Neural cell (in vitro differentiated cells): Measurements from ENCODE around the gene PRKCA. TPM values are rescaled to one million over a fixed set of nuclear protein-coding genes. Genes with fewer than 3 reads are reported as not detected.

Experiments
- H2AFZ ChIP-seq: fragments of 200-600, 300-800 bp; sonication (generic), shearing (Covaris generic); 2 replicates; pipeline ENCODE4 v1.6.0; 2014; ENCODE audit warnings: low read depth, mild to moderate bottlenecking, antibody characterized with exemption, low read length, moderate library complexity
- H3F3A ChIP-seq: fragments of 200-600 bp; shearing (Covaris generic); 2 replicates; pipeline ENCODE4 v1.6.1; 2016; ENCODE audit warnings: mild to moderate bottlenecking, moderate library complexity, mixed read lengths, antibody characterized with exemption, low read length; ENCODE audit not compliant: insufficient read depth, poor library complexity, severe bottlenecking
- H3K27ac ChIP-seq: fragments of 200-600, 300-800 bp; sonication (generic), shearing (Covaris generic); 2 replicates; pipeline ENCODE4 v1.5.1; 2014; ENCODE audit warnings: mild to moderate bottlenecking, low read length, moderate library complexity
- H3K27me3 ChIP-seq: fragments of 300-800, 200-600 bp; sonication (generic), shearing (Covaris generic); 2 replicates; pipeline ENCODE4 v1.6.0; 2014; ENCODE audit warnings: mild to moderate bottlenecking, low read depth, low read length, moderate library complexity; ENCODE audit not compliant: insufficient read depth
- H3K36me3 ChIP-seq: fragments of 300-800, 200-600 bp; sonication (generic), shearing (Covaris generic); 2 replicates; pipeline ENCODE4 v1.5.1; 2014; ENCODE audit warnings: mild to moderate bottlenecking, antibody characterized with exemption, low read length, moderate library complexity; ENCODE audit not compliant: insufficient read depth
- H3K4me2 ChIP-seq: fragments of 300-800, 200-600 bp; sonication (generic), shearing (Covaris generic); 2 replicates; pipeline ENCODE4 v1.6.0; 2014; ENCODE audit warnings: mild to moderate bottlenecking, low read length
- H3K4me3 ChIP-seq: fragments of 300-800, 200-600 bp; sonication (generic), shearing (Covaris generic); 2 replicates; pipeline ENCODE4 v1.5.1; 2014; ENCODE audit warnings: mild to moderate bottlenecking, low read length, moderate library complexity
- H3K79me2 ChIP-seq: fragments of 200-600 bp; shearing (Covaris generic); replicated peaks from 2 replicates; pipeline ENCODE4 v1.6.0; 2014; ENCODE audit warnings: mild to moderate bottlenecking, low read length, moderate library complexity; ENCODE audit not compliant: insufficient read depth
- H3K9ac ChIP-seq: fragments of 300-800, 200-600 bp; sonication (generic), shearing (Covaris generic); 2 replicates; pipeline ENCODE4 v1.6.1; 2016; ENCODE audit warnings: mild to moderate bottlenecking, low read length, mixed read lengths
- H3K9me2 ChIP-seq: fragments of 200-600 bp; shearing (Covaris generic); 2 replicates; pipeline ENCODE4 v1.6.1; 2016; ENCODE audit warnings: mild to moderate bottlenecking, low read length, mixed read lengths; ENCODE audit not compliant: insufficient read depth
- H3K9me3 ChIP-seq: fragments of 200-600, 300-800 bp; sonication (generic), shearing (Covaris generic); 2 replicates; pipeline ENCODE4 v1.6.1; 2016; ENCODE audit warnings: mild to moderate bottlenecking, mixed run types, low read length, moderate library complexity, mixed read lengths
- H4K20me1 ChIP-seq: fragments of 200-600 bp; shearing (Covaris generic); 2 replicates; pipeline ENCODE4 v1.6.1; 2016; ENCODE audit warnings: mild to moderate bottlenecking, mixed run types; ENCODE audit not compliant: insufficient read depth
- EP300 ChIP-seq: fragments of 450-650 bp; conservative IDR thresholded peaks from 2 replicates; pipeline ENCODE4 v1.6.1; 2014; ENCODE audit warnings: antibody characterized with exemption, mild to moderate bottlenecking, moderate library complexity; ENCODE audit not compliant: poor library complexity, severe bottlenecking
- EZH2 ChIP-seq: fragments of 200-600, 300-800 bp; shearing (Covaris generic), sonication (generic); IDR thresholded peaks from 2 replicates; pipeline ENCODE4 v1.6.1; 2014; ENCODE audit warnings: antibody characterized with exemption, low read length, borderline replicate concordance, mild to moderate bottlenecking; ENCODE audit not compliant: insufficient read depth, poor library complexity, severe bottlenecking
- MXI1 ChIP-seq: fragments of 450-650 bp; conservative IDR thresholded peaks from 2 replicates; pipeline ENCODE4 v1.6.1; 2014; ENCODE audit warnings: antibody characterized with exemption, mild to moderate bottlenecking; ENCODE audit not compliant: poor library complexity, severe bottlenecking
- POLR2AphosphoS5 ChIP-seq: IDR thresholded peaks from 2 replicates; pipeline ENCODE4 v1.6.1; 2012
- RAD21 ChIP-seq: fragments of 450-650 bp; conservative IDR thresholded peaks from 2 replicates; pipeline ENCODE4 v1.6.1; 2014; ENCODE audit warnings: antibody characterized with exemption, mild to moderate bottlenecking, moderate library complexity
- SMC3 ChIP-seq: fragments of 450-650 bp; conservative IDR thresholded peaks from 2 replicates; pipeline ENCODE4 v1.6.1; 2014; ENCODE audit warnings: antibody characterized with exemption, mild to moderate bottlenecking, moderate library complexity; ENCODE audit not compliant: poor library complexity
- TAF1 ChIP-seq: IDR thresholded peaks from 2 replicates; pipeline ENCODE4 v1.6.1; 2012; ENCODE audit warnings: low read depth
- polyA plus RNA-seq: library from polyadenylated mRNA; depleted of rRNA; stranded (reverse); fragments of >200 nt; gene quantifications from 2 replicates; pipeline ENCODE4 v1.2.3, GENCODE V29; 2014
- TF ChIP-seq, protein P1 (sequence below): IDR thresholded peaks from 2 replicates; pipeline ENCODE4 v1.6.1; 2012; ENCODE audit warnings: borderline replicate concordance
- TF ChIP-seq, protein P2 (sequence below): fragments of 450-650 bp; IDR thresholded peaks from 2 replicates; pipeline ENCODE4 v1.5.1; 2014; ENCODE audit warnings: antibody characterized with exemption, mild to moderate bottlenecking, moderate library complexity; ENCODE audit not compliant: poor library complexity, severe bottlenecking

Gene PRKCA
- polyA plus RNA-seq, 1 donor from 2014 or later, result 5.9 TPM

DNA sequence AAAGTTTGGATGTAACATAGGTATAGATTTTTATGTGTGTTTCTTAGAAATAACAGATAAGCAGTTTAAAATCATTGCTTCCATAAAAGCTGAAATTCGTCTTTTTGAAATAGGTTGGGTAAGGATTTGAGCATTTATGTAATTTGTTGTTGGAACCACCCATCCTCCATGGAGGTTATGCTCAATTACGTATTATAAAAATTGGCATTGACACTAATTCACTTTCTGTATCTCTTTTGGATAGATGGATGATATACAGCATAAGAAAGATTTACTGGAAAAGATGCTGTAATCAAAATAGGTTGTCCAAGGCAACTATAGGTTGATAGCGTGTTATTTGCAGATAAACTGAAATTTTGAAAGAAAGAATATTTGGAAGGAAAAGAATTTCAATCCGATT lies 105.5 kb downstream of the PRKCA start:
- TF ChIP-seq EP300 (no peak), MXI1 (no peak), RAD21 (no peak), SMC3 (no peak), TAF1 (no peak), POLR2AphosphoS5 (no peak), EZH2 (no peak)
- TF ChIP-seq, protein P1, sequence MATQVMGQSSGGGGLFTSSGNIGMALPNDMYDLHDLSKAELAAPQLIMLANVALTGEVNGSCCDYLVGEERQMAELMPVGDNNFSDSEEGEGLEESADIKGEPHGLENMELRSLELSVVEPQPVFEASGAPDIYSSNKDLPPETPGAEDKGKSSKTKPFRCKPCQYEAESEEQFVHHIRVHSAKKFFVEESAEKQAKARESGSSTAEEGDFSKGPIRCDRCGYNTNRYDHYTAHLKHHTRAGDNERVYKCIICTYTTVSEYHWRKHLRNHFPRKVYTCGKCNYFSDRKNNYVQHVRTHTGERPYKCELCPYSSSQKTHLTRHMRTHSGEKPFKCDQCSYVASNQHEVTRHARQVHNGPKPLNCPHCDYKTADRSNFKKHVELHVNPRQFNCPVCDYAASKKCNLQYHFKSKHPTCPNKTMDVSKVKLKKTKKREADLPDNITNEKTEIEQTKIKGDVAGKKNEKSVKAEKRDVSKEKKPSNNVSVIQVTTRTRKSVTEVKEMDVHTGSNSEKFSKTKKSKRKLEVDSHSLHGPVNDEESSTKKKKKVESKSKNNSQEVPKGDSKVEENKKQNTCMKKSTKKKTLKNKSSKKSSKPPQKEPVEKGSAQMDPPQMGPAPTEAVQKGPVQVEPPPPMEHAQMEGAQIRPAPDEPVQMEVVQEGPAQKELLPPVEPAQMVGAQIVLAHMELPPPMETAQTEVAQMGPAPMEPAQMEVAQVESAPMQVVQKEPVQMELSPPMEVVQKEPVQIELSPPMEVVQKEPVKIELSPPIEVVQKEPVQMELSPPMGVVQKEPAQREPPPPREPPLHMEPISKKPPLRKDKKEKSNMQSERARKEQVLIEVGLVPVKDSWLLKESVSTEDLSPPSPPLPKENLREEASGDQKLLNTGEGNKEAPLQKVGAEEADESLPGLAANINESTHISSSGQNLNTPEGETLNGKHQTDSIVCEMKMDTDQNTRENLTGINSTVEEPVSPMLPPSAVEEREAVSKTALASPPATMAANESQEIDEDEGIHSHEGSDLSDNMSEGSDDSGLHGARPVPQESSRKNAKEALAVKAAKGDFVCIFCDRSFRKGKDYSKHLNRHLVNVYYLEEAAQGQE, result no peak
- TF ChIP-seq, protein P2, sequence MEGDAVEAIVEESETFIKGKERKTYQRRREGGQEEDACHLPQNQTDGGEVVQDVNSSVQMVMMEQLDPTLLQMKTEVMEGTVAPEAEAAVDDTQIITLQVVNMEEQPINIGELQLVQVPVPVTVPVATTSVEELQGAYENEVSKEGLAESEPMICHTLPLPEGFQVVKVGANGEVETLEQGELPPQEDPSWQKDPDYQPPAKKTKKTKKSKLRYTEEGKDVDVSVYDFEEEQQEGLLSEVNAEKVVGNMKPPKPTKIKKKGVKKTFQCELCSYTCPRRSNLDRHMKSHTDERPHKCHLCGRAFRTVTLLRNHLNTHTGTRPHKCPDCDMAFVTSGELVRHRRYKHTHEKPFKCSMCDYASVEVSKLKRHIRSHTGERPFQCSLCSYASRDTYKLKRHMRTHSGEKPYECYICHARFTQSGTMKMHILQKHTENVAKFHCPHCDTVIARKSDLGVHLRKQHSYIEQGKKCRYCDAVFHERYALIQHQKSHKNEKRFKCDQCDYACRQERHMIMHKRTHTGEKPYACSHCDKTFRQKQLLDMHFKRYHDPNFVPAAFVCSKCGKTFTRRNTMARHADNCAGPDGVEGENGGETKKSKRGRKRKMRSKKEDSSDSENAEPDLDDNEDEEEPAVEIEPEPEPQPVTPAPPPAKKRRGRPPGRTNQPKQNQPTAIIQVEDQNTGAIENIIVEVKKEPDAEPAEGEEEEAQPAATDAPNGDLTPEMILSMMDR, result no peak
- Histone ChIP-seq H3K79me2 (no peaks in the 10 kb centered on the region), H3K9ac (no peak overlapping the region), H3F3A (no peaks in the 10 kb centered on the region), H3K9me3 (no peaks in the 10 kb centered on the region), H3K27ac (no peak overlapping the region), H3K27me3 (no peaks in the 10 kb centered on the region), H3K36me3 (no peaks in the 10 kb centered on the region), H3K4me3 (no peak overlapping the region), H3K4me2 (no peak overlapping the region), H2AFZ (no peak overlapping the region), H4K20me1 (no peaks in the 10 kb centered on the region), H3K9me2 (no peaks in the 10 kb centered on the region)

DNA sequence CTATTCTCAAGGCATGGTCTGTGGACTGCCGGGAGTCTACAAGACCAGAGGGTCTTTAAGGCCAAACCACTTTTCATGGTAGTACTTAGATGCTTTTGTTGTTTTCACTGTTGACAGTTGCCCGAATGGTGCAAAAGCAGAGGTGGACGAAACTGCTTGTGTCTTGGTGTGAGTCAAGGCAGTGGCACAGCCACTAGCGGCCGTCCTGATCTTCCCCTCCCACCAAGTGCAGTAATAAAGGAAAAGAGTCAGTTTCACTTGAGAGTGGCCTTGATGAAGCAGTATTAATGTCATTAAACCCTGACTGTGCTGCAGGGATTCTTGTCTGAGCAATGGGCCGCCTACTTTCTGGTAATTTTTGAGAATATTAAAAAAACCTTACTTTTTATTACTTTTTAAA lies 109.1 kb downstream of the PRKCA start:
- H3K4me3 ChIP-seq, result no peak overlapping the region
- no peak overlapping the region for H2AFZ ChIP-seq
- peaks cover 3% of the 10 kb centered on the region for H3K27me3 ChIP-seq
- no peak overlapping the region for H3K4me2 ChIP-seq
- no peaks in the 10 kb centered on the region for H3K36me3 ChIP-seq
- H3K9me2 ChIP-seq, result no peaks in the 10 kb centered on the region
- TF ChIP-seq, protein P2, result no peak
- TF ChIP-seq EP300, result no peak
- TF ChIP-seq, protein P1, result no peak
- TF ChIP-seq MXI1, result no peak
- no peak for TF ChIP-seq EZH2
- no peak for TF ChIP-seq RAD21
- no peak for TF ChIP-seq TAF1
- no peak for TF ChIP-seq SMC3
- no peak for TF ChIP-seq POLR2AphosphoS5
- H3K9ac ChIP-seq, result no peak overlapping the region
- no peak overlapping the region for H3K27ac ChIP-seq
- no peaks in the 10 kb centered on the region for H3K79me2 ChIP-seq
- no peaks in the 10 kb centered on the region for H3F3A ChIP-seq
- no peaks in the 10 kb centered on the region for H3K9me3 ChIP-seq
- H4K20me1 ChIP-seq, result no peaks in the 10 kb centered on the region
